MM.1S (cell line): ENCODE measurements around the gene TCN1.

ENCODE experiments used
- EZH2 ChIP-seq: fragments of 300-600 bp; sonication (generic); optimal IDR thresholded peaks from 2 replicates; pipeline ENCODE3; 2017; ENCODE audit warnings: low read depth, mild to moderate bottlenecking, antibody characterized with exemption, low read length, mixed read lengths
- EZH2phosphoT487 ChIP-seq: fragments of 300-600 bp; sonication (generic); IDR thresholded peaks from 2 replicates; pipeline ENCODE4 v1.6.1; 2018; ENCODE audit warnings: antibody characterized with exemption, low read length
- TF ChIP-seq, protein P1 (sequence below): fragments of 300-600 bp; sonication (generic); IDR thresholded peaks from 2 replicates; pipeline ENCODE4 v1.5.1; 2016; ENCODE audit warnings: antibody characterized with exemption, low read length, mixed read lengths

DNA sequence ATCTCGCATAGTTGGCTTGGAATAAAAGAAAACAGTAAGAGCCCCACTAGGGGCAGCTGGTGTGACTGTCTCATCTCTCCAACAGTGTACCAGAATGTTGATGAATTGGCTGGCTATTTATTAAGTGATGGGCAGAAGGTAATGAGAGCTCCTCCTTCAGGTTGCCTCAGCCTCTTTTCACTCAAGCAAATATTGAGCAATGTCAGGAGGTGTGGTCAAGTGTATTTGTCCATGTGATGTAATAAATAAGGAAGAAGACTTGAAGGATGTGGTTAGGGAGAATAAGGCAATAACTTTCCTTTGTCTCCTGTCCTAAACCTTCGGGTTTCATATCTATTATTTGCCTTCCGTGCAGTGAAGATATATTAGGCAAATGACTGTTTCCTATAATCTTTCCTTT, at the start of gene TCN1:
- no peak for TF ChIP-seq EZH2phosphoT487
- TF ChIP-seq, protein P1, sequence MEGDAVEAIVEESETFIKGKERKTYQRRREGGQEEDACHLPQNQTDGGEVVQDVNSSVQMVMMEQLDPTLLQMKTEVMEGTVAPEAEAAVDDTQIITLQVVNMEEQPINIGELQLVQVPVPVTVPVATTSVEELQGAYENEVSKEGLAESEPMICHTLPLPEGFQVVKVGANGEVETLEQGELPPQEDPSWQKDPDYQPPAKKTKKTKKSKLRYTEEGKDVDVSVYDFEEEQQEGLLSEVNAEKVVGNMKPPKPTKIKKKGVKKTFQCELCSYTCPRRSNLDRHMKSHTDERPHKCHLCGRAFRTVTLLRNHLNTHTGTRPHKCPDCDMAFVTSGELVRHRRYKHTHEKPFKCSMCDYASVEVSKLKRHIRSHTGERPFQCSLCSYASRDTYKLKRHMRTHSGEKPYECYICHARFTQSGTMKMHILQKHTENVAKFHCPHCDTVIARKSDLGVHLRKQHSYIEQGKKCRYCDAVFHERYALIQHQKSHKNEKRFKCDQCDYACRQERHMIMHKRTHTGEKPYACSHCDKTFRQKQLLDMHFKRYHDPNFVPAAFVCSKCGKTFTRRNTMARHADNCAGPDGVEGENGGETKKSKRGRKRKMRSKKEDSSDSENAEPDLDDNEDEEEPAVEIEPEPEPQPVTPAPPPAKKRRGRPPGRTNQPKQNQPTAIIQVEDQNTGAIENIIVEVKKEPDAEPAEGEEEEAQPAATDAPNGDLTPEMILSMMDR = no peak
- TF ChIP-seq EZH2 = no peak
